GM19328 (cell line): Measurements from ENCODE around the gene ITGA2B.
"Not testable (repeated sequence)": the region's sequence is repeated elsewhere in the genome, so short reads cannot be mapped to it uniquely, and the experiment has no call there.

Experiments used
- ATAC-seq: cut with Tn5 transposase; IDR thresholded peaks from one replicate; pipeline ENCODE4 v1.9.1; 2021; ENCODE audit warnings: mild to moderate bottlenecking, moderate library complexity; ENCODE audit not compliant: unreplicated experiment

Gene ITGA2B

GRCh38 chr17:44369414-44370023 lies 19.9 kb downstream of the ITGA2B start:
- not testable (repeated sequence) for ATAC-seq

- not testable (repeated sequence) for ATAC-seq
Measured at GRCh38 chr17:44368391-44369243, 20.8 kb downstream of the ITGA2B start.

GRCh38 chr17:44367231-44367979 lies 22.0 kb downstream of the ITGA2B start:
- no peak for ATAC-seq

- not testable (repeated sequence) for ATAC-seq
Measured at GRCh38 chr17:44365051-44365450, 24.4 kb downstream of the ITGA2B start.

GRCh38 chr17:44363613-44364159 lies 25.8 kb downstream of the ITGA2B start, which contains the start of gene FAM171A2:
TSS of gene FAM171A2 (minus strand) at chr17:44363853. CDS start at chr17:44363714, 139 bp downstream.
- ATAC-seq, result no peak

GRCh38 chr17:44362949-44363612 lies 26.4 kb downstream of the ITGA2B start:
- ATAC-seq, result no peak

- ATAC-seq, result no peak
Measured at GRCh38 chr17:44362459-44362948, 26.9 kb downstream of the ITGA2B start.

- no peak for ATAC-seq
Measured at GRCh38 chr17:44361292-44362260, 27.9 kb downstream of the ITGA2B start.

- no peak for ATAC-seq
Measured at GRCh38 chr17:44360826-44361225, 28.6 kb downstream of the ITGA2B start.

GRCh38 chr17:44360144-44360533 lies 29.3 kb downstream of the ITGA2B start:
- ATAC-seq, result no peak

GRCh38 chr17:44359458-44360143 lies 29.8 kb downstream of the ITGA2B start:
- ATAC-seq, result no peak

- ATAC-seq, result no peak
Measured at GRCh38 chr17:44359006-44359405, 30.4 kb downstream of the ITGA2B start.

GRCh38 chr17:44358066-44358465 lies 31.4 kb downstream of the ITGA2B start:
- ATAC-seq, result no peak

GRCh38 chr17:44356241-44356640 lies 33.2 kb downstream of the ITGA2B start:
- ATAC-seq, result no peak

- no peak for ATAC-seq
Measured at GRCh38 chr17:44355642-44356099, 33.8 kb downstream of the ITGA2B start.

GRCh38 chr17:44354582-44355561 lies 34.6 kb downstream of the ITGA2B start:
- no peak for ATAC-seq

- ATAC-seq, result no peak
Measured at GRCh38 chr17:44353672-44354331, 35.6 kb downstream of the ITGA2B start.
